Body of pancreas (tissue), 4 donors: ENCODE data around the gene ATP2B2.

Source experiments
- POLR2A ChIP-seq, 3 donors: fragments of 450-650 bp; IDR thresholded peaks; one replicate each; pipeline ENCODE4 v1.6.1; 2016; ENCODE audit warnings: antibody characterized with exemption in 3 of 3, mild to moderate bottlenecking in 2 of 3
- TF ChIP-seq, protein P1 (sequence below), 7 experiments: fragments of 450-650 bp in 4 of 7; fragments of 200-600 bp in 3 of 7; sonication (generic) in 3 of 7; IDR thresholded peaks; one replicate each; pipeline ENCODE4 v1.5.1; 2016 to 2019; ENCODE audit warnings: antibody characterized with exemption in 7 of 7

- TF ChIP-seq, protein P1, sequence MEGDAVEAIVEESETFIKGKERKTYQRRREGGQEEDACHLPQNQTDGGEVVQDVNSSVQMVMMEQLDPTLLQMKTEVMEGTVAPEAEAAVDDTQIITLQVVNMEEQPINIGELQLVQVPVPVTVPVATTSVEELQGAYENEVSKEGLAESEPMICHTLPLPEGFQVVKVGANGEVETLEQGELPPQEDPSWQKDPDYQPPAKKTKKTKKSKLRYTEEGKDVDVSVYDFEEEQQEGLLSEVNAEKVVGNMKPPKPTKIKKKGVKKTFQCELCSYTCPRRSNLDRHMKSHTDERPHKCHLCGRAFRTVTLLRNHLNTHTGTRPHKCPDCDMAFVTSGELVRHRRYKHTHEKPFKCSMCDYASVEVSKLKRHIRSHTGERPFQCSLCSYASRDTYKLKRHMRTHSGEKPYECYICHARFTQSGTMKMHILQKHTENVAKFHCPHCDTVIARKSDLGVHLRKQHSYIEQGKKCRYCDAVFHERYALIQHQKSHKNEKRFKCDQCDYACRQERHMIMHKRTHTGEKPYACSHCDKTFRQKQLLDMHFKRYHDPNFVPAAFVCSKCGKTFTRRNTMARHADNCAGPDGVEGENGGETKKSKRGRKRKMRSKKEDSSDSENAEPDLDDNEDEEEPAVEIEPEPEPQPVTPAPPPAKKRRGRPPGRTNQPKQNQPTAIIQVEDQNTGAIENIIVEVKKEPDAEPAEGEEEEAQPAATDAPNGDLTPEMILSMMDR (IDR thresholded peaks at IDR 0.05): no peak
- TF ChIP-seq POLR2A (IDR thresholded peaks at IDR 0.05): no peak
These were observed 148.9 kb downstream of the ATP2B2 start for GRCh38 chr3:10356461-10356981.
